Measurements from ENCODE around the gene NOL3. TPM values are rescaled to one million over a fixed set of nuclear protein-coding genes. Genes with fewer than 3 reads are reported as not detected.

NOL3 gene
- total and polyA plus RNA-seq, 2 of the 13 experiments (the other 11 are each of a cell fraction or from before 2014, with no cell fraction given) = 5.7 to 20.5 TPM

DNA sequence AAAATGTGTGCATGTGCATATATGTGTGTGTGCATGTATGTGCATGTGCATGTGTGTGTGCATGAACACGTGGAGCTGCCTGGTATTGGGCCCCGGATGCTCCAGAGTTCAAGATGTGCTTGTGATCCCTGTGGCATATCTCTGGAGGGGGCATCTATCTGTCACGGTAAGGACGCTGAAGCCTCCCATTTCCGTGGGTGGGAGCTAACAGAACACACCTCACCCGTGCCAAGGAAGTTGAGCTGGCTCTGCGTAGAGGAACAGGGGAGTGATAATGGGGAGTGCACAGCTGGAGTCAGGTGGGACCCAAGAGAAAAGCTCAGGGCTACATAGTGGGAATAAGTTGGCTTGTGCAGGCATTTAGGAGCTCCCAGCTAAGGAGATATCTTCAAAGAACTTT lies 41.3 kb downstream of the NOL3 start:
- Histone ChIP-seq H3K4me2 (ENCODE audit: low read depth, low read length) (no peak overlapping the region), H2AFZ (ENCODE audit: low read length) (no peak overlapping the region), H4K20me1 (ENCODE audit: insufficient read depth, low read length) (no peaks in the 10 kb centered on the region), H3K27ac (ENCODE audit: extremely low read length, insufficient read depth, low read length) (no peak overlapping the region), H3K79me2 (ENCODE audit: insufficient read depth, low read length) (no peaks in the 10 kb centered on the region), H3K9ac (ENCODE audit: insufficient read depth, low read depth, low read length) (no peak overlapping the region), H3K4me1 (ENCODE audit: insufficient read depth, low read length) (peaks cover 57% of the 10 kb centered on the region), H3K27me3 (ENCODE audit: control insufficient read depth in 1 of 2, insufficient read depth in 2 of 2, low read length in 2 of 2) (peaks cover 0 to 2% of the 10 kb centered on the region in 2 experiments; a peak in 1 of 5 replicates), H3K36me3 (replicated peaks in 1 of 2; ENCODE audit: control insufficient read depth in 1 of 2, insufficient read depth in 2 of 2, low read length in 2 of 2) (no peaks in the 10 kb centered on the region), H3K9me3 (ENCODE audit: low read length) (no peaks in the 10 kb centered on the region), H3K4me3 (replicated peaks in 1 of 3; ENCODE audit: insufficient read depth in 1 of 3, low read depth in 2 of 3, low read length in 3 of 3) (no peak overlapping the region)
- POLR2A ChIA-PET = no interaction called here
- in situ Hi-C loops (cut with HindIII; ENCODE audit: extremely low pct_ligation_motif_present, low pct_unique_long_range_greater_than_20kb) = no loop called here
- intact Hi-C loops (cut with micrococcal nuclease; ENCODE audit: unreplicated experiment) = no loop called here
- DNase-seq (ENCODE audit: low spot score) (no peak), ATAC-seq (no peak), FAIRE-seq (no peak)
- CTCF ChIA-PET (ENCODE audit: low intra/inter-chr PET ratio, low total read pairs) = no interaction called here
- TF ChIP-seq, protein P1, sequence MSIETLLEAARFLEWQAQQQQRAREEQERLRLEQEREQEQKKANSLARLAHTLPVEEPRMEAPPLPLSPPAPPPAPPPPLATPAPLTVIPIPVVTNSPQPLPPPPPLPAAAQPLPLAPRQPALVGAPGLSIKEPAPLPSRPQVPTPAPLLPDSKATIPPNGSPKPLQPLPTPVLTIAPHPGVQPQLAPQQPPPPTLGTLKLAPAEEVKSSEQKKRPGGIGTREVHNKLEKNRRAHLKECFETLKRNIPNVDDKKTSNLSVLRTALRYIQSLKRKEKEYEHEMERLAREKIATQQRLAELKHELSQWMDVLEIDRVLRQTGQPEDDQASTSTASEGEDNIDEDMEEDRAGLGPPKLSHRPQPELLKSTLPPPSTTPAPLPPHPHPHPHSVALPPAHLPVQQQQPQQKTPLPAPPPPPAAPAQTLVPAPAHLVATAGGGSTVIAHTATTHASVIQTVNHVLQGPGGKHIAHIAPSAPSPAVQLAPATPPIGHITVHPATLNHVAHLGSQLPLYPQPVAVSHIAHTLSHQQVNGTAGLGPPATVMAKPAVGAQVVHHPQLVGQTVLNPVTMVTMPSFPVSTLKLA (IDR thresholded peaks at IDR 0.05) = peak; percentile 88
- no peak for TF ChIP-seq PAXIP1 (CRISPR knock-in tag; conservative IDR thresholded peaks at IDR 0.05)
- TF ChIP-seq, protein P2, sequence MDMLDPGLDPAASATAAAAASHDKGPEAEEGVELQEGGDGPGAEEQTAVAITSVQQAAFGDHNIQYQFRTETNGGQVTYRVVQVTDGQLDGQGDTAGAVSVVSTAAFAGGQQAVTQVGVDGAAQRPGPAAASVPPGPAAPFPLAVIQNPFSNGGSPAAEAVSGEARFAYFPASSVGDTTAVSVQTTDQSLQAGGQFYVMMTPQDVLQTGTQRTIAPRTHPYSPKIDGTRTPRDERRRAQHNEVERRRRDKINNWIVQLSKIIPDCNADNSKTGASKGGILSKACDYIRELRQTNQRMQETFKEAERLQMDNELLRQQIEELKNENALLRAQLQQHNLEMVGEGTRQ (IDR thresholded peaks at IDR 0.05; ENCODE audit: low read depth, low read length) = no peak
- TF ChIP-seq, protein P2 (CRISPR knock-in tag; IDR thresholded peaks at IDR 0.05; ENCODE audit: borderline replicate concordance) = no peak
- TF ChIP-seq IKZF4 (CRISPR knock-in tag; IDR thresholded peaks at IDR 0.05; ENCODE audit: borderline replicate concordance, low read depth, not compliant biosample characterization) = no peak
- no peak for TF ChIP-seq TRIM24 (CRISPR knock-in tag; IDR thresholded peaks at IDR 0.05)
- BruUV-seq (replicated peaks) = no TSS peak
- 70% methylated on average over 7 of the region's 7 CpGs for WGBS (ENCODE audit: low lambda C conversion rate)
